Uterus (tissue), 2 donors: ENCODE measurements around the gene TCTN3.

Experiments
- CTCF ChIP-seq, 4 experiments: fragments of 200-600 bp in 2 of 4; fragments of 450-650 bp in 2 of 4; sonication (generic) in 2 of 4; IDR thresholded peaks; one replicate each; pipeline ENCODE4 v1.5.1; 2016 to 2019; ENCODE audit warnings: antibody characterized with exemption in 4 of 4, mild to moderate bottlenecking in 2 of 4, moderate library complexity in 1 of 4
- POLR2A ChIP-seq, 2 donors: fragments of 450-650 bp; IDR thresholded peaks; one replicate each; pipeline ENCODE4 v1.6.1; 2016; ENCODE audit warnings: antibody characterized with exemption in 2 of 2, mild to moderate bottlenecking in 1 of 2, moderate library complexity in 1 of 2

DNA sequence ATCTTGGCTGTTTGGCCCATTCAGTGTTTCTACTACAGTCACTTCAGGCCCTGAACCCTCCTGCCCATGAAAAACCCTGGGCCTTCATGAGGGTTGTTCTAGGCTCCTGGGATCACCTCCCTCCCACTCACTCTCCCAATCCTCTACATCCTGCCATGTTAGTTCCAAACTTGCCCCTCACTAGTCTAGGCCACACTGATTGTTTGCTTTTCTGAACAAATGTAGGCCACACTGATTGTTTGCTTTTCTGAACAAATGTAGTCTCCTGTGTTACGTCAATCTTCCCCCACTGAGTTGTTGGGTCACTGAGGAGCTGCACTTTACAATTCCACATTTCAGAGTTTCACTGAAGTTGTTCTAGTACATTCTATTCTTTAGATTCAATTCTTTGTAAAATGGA lies 31.9 kb downstream of the TCTN3 start:
- no peak for TF ChIP-seq CTCF (IDR thresholded peaks at IDR 0.05)
- no peak for TF ChIP-seq POLR2A (IDR thresholded peaks at IDR 0.05)
